SU-DHL-6 (cell line): ENCODE results near the gene PRKCA.

Experiments used
- EZH2phosphoT487 ChIP-seq: fragments of 200-600 bp; sonication (generic), shearing (Covaris generic); conservative IDR thresholded peaks from 2 replicates; pipeline ENCODE4 v1.6.1; 2018; ENCODE audit warnings: mild to moderate bottlenecking, antibody characterized with exemption, low read length, moderate library complexity, mixed read lengths
- TF ChIP-seq, protein P1 (sequence below): fragments of 200-600 bp; sonication (generic); IDR thresholded peaks from one replicate; pipeline ENCODE4 v1.5.1; 2017; ENCODE audit warnings: antibody characterized with exemption, mild to moderate bottlenecking, low read length, moderate library complexity; ENCODE audit not compliant: insufficient read depth, poor library complexity, severe bottlenecking

DNA sequence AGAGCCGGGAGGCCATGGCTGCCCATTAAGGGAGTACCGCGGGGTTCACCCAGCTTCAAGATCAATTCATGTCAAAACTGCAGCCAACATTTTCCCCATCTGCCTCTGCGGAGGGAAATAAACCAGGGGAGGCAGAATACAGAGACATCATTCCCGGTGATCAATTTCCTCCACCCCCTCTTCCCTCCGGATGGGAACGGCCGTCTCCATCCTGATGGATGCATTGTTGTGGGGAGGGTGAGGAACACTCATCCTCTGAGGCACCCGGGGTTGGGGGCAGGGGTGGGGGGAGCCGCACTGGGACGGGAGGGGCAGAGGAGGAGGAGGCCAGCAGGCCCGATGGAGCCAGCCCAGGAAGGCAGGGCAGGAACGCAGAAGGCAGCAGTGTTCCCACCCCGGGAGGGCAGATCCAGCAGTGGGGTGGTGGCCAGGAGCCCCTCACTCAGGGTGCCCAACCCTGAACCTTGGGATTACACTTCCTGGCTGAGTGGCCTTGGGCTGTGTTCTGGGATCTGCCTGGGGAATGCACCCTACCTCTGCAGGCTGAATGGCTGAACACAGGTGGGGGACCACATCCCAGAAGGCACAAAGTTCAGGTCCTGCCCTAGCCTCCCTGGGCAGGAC lies 546.7 kb downstream of the PRKCA start:
- TF ChIP-seq, protein P1, sequence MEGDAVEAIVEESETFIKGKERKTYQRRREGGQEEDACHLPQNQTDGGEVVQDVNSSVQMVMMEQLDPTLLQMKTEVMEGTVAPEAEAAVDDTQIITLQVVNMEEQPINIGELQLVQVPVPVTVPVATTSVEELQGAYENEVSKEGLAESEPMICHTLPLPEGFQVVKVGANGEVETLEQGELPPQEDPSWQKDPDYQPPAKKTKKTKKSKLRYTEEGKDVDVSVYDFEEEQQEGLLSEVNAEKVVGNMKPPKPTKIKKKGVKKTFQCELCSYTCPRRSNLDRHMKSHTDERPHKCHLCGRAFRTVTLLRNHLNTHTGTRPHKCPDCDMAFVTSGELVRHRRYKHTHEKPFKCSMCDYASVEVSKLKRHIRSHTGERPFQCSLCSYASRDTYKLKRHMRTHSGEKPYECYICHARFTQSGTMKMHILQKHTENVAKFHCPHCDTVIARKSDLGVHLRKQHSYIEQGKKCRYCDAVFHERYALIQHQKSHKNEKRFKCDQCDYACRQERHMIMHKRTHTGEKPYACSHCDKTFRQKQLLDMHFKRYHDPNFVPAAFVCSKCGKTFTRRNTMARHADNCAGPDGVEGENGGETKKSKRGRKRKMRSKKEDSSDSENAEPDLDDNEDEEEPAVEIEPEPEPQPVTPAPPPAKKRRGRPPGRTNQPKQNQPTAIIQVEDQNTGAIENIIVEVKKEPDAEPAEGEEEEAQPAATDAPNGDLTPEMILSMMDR = no peak
- no peak for TF ChIP-seq EZH2phosphoT487
